Measurements from ENCODE around the gene CCDC43.
A peak's percentile ranks its signal among the peaks of the same experiment; 100 is the strongest.
"Not testable (repeated sequence)": the region's sequence is repeated elsewhere in the genome, so short reads cannot be mapped to it uniquely, and the experiment has no call there.

CCDC43 gene

DNA sequence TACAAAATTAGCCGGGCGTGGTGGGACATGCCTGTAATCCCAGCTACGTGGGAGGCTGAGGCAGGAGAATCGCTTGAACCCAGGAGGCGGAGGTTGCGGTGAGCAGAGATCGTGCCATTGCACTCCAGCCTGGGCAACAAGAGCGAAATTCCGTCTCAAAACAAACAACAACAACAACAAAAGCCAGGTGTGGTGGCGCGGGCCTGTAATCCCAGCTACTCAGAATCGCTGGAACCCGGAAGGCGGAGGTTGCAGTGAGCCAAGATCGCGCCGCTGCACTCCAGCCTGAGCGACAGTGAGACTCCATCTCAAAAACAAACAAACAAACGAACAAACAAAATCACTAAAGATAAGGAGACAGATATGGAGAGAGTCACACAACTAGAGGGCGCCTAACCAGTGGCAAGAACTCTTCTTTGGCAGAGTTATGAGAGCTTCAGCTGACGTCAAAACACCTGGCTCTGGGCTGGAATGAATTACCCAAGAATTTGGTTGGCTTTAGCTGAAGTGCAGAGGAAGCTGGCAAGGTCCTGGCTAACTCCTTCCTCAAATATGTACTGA lies 1.2 kb upstream of the CCDC43 start:
- H3K27ac Mint-ChIP-seq = peak overlapping the region; percentile 58
- H3K9me3 Mint-ChIP-seq; DNase-seq (ENCODE audit: low spot score); H3K36me3 Mint-ChIP-seq (ENCODE audit: low read depth); H3K27me3 Mint-ChIP-seq (ENCODE audit: low read depth): not testable (repeated sequence)
- peaks cover 24% of the 10 kb centered on the region for H3K4me1 Mint-ChIP-seq (ENCODE audit: low read depth)
- H3K4me3 Mint-ChIP-seq = peak overlapping the region; percentile 99

DNA sequence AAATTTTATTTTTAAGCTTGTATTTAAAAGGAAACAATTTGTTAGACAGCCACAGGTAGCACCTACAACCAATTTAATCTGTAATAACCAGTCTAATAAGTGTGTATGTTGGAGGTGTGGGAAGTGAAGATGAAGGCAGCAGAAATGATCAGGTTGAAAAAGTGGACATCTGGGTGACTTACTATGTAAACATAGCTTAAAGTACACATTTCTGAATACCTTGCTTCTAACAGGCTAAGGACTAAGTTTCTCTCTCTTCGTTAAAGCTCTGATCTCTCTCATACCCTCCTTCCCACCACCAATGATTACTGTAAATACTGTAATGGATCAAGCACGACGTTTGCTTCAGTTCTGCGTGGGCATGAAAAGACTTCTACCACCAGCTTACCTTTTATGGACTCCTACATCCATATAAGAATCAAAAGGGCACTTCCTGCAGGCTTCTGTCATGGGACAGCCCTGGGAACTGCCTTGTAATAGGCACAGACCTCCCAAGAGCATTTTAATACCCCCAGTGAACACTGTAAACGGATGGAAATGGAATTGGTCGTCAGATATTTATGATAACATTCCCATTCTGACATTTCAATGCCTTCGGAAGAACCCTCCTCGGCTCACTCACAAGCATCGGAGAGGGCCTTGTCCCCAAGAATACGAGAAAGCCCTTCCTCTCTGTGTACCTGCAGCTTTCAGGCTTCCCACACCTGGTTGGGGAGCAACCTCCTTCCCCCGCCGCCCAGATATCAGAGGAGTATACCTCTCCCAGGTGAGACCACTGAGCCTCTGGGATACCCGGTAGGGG lies 700 bp downstream of the CCDC43 start:
- Mint-ChIP-seq H3K27me3 (ENCODE audit: low read depth) (no peaks in the 10 kb centered on the region), H3K4me3 (peak overlapping the region; percentile 99), H3K9me3 (no peaks in the 10 kb centered on the region), H3K36me3 (ENCODE audit: low read depth) (peaks cover 11% of the 10 kb centered on the region), H3K27ac (peak overlapping the region; percentile 97), H3K4me1 (ENCODE audit: low read depth) (peaks cover 24% of the 10 kb centered on the region)
- no peak for DNase-seq (ENCODE audit: low spot score)

DNA sequence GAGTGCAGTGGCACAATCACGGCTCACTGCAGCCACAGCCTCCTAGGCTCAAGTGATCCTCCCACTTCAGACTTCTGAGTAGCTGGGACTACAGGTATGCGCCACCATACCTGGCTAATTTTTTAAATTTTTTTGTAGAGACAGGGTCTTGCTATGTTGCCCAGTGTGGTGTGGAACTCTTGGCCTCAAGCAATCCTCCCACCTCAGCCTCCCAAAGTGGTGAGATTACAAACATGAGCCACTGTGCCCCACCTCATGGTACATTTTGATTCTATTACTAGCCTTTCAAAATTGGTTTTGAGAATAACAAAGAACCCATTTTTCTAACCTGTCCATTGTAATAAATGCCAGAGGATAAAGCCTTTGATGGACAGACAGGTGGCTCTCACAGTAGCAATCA lies 1.4 kb downstream of the CCDC43 start:
- Mint-ChIP-seq H3K9me3 (no peaks in the 10 kb centered on the region), H3K27me3 (ENCODE audit: low read depth) (no peaks in the 10 kb centered on the region), H3K27ac (no peak overlapping the region), H3K4me3 (peak overlapping the region; percentile 99), H3K4me1 (ENCODE audit: low read depth) (peaks cover 26% of the 10 kb centered on the region), H3K36me3 (ENCODE audit: low read depth) (peaks cover 18% of the 10 kb centered on the region)
- no peak for DNase-seq (ENCODE audit: low spot score)

DNA sequence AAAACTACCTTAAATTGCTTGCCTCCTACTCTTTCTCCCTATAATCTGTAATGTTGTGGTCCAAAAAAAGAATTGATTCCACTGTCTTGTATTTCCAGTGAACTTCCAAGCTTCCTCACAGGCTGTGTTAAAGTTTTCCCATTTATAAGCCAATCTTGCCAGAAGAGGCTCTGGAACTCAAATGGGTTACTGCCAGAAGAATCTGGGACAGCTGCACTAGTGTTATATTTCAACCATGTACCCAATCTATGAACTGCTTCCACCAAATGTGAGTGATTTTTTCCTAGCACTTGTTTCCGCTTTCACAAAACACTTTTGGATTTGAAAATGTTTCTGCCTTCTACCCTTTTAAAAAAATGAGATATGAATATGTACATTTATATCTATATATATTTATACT lies 1.8 kb downstream of the CCDC43 start:
- H3K9me3 Mint-ChIP-seq = no peaks in the 10 kb centered on the region
- H3K27ac Mint-ChIP-seq = no peak overlapping the region
- peaks cover 26% of the 10 kb centered on the region for H3K4me1 Mint-ChIP-seq (ENCODE audit: low read depth)
- H3K36me3 Mint-ChIP-seq (ENCODE audit: low read depth) = peaks cover 20% of the 10 kb centered on the region
- H3K4me3 Mint-ChIP-seq = no peak overlapping the region
- no peaks in the 10 kb centered on the region for H3K27me3 Mint-ChIP-seq (ENCODE audit: low read depth)
- DNase-seq (ENCODE audit: low spot score) = no peak

DNA sequence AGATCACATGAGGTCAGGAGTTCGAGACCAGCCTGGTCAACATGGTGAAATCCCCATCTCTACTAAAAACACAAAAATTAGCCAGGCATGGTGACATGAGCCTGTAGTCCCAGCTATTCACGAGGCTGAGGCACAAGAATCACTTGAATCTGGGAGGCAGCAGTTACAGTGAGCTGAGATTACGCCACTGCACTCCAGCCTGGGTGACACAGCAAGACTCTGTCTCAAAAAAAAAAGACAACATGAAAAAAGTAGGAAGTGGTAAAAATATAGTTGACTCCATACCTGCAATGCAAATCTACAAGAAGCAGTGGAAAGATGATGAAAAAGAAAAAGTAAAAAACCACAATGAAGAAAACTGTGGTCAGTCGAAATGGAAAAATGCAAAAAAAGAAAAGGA lies 6.3 kb downstream of the CCDC43 start:
- H3K4me1 Mint-ChIP-seq (ENCODE audit: low read depth); H3K27me3 Mint-ChIP-seq (ENCODE audit: low read depth); DNase-seq (ENCODE audit: low spot score); H3K4me3 Mint-ChIP-seq; H3K9me3 Mint-ChIP-seq; H3K27ac Mint-ChIP-seq: not testable (repeated sequence)
- peaks cover 32% of the 10 kb centered on the region for H3K36me3 Mint-ChIP-seq (ENCODE audit: low read depth)

DNA sequence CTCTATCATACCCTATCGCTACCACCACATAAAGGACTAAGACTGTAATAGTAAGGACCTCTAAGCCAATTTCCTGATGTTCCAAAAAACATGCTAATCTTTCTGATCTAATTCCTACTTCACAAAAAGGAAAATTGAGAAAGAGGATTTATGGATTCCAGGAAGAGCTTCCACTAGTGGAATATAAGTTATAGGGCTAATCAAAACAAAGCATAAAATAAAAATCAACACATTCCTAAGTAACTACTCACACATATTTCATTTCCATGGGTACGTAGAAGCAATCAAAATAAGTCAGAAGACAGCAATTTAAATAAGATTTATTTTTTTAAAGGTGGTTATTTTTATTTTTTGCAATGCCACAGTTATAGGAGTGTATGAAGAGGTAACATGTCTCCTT lies 12.4 kb downstream of the CCDC43 start:
- DNase-seq (ENCODE audit: low spot score) = no peak
- Mint-ChIP-seq H3K4me3 (no peak overlapping the region), H3K9me3 (no peaks in the 10 kb centered on the region), H3K27me3 (ENCODE audit: low read depth) (no peaks in the 10 kb centered on the region), H3K27ac (no peak overlapping the region), H3K36me3 (ENCODE audit: low read depth) (peaks cover 21% of the 10 kb centered on the region), H3K4me1 (ENCODE audit: low read depth) (no peaks in the 10 kb centered on the region)

DNA sequence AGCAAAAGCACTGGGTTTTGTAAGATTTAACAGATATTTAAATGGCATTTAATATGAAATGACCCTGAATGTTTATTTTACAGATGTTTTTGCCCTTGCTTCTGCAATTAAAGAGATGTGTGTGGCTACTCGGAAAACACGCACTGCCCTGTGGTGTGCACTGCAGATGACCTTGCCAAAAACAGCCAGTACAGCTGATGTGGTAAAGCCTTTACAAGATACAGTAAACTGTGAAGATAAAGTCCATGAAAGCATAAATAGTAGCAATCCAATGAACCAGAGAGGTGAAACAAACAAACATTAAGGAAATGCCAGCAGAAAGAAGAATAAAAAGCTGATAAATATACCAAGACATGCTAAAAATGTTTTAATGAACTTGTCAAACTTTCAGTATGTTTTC lies 15.7 kb downstream of the CCDC43 start:
- no peak for DNase-seq (ENCODE audit: low spot score)
- Mint-ChIP-seq H3K4me3 (no peak overlapping the region), H3K27me3 (ENCODE audit: low read depth) (no peaks in the 10 kb centered on the region), H3K9me3 (no peaks in the 10 kb centered on the region), H3K27ac (no peak overlapping the region), H3K4me1 (ENCODE audit: low read depth) (no peaks in the 10 kb centered on the region), H3K36me3 (ENCODE audit: low read depth) (peaks cover 9% of the 10 kb centered on the region)

DNA sequence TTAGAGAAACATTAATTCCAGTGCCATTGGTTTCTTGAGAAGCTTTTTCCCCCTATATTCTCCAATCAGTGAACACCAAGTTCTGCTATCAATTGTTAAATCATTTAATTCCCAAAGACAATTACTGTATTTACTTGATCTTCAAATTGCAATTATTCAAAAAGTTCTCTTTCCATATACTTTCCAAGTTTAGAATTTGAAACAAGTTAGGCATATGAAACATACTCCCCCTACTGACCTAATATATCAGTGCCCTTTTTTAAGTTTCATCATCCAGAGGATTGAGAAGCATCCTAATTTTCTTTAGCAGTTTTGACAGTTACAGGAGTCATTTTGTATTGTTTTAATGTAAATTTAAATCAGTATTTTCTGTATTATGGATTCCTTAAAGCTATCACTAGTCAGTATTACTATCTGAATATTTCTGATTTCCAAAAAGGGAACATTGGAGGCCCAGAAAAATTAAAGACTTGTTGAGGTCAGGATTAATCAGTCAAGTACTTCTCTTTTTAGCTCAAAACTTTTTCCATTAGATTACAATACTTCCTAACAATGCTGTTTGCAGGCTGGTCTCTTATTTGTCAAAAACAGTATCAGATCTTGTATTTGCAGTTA lies 17.0 kb downstream of the CCDC43 start:
- H3K4me1 Mint-ChIP-seq (ENCODE audit: low read depth) = no peaks in the 10 kb centered on the region
- DNase-seq (ENCODE audit: low spot score) = no peak
- no peaks in the 10 kb centered on the region for H3K36me3 Mint-ChIP-seq (ENCODE audit: low read depth)
- no peaks in the 10 kb centered on the region for H3K9me3 Mint-ChIP-seq
- H3K27ac Mint-ChIP-seq = no peak overlapping the region
- H3K4me3 Mint-ChIP-seq = no peak overlapping the region
- peaks cover under 1% of the 10 kb centered on the region for H3K27me3 Mint-ChIP-seq (ENCODE audit: low read depth)

DNA sequence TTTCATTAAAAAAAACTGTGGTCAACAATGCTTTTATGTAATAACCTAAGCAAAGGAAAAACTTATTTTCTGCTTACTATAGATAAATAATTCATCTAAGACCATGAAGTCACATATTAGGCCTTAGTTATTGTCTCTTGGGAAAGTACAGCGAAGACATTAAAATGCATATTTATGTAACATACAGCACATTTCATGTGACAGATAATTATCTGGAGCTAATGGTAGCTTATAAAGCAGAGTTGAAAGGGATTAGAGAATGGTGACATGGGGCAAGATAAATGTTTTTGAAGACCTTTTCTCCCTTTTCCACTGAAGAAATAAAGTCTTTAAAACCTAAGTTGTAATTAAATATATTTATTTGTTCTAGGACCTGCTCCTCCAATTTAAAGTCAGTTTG lies 23.6 kb downstream of the CCDC43 start:
- Mint-ChIP-seq H3K4me1 (ENCODE audit: low read depth) (no peaks in the 10 kb centered on the region), H3K27ac (no peak overlapping the region), H3K36me3 (ENCODE audit: low read depth) (no peaks in the 10 kb centered on the region), H3K4me3 (no peak overlapping the region), H3K9me3 (no peaks in the 10 kb centered on the region), H3K27me3 (ENCODE audit: low read depth) (peaks cover 19% of the 10 kb centered on the region)
- no peak for DNase-seq (ENCODE audit: low spot score)

DNA sequence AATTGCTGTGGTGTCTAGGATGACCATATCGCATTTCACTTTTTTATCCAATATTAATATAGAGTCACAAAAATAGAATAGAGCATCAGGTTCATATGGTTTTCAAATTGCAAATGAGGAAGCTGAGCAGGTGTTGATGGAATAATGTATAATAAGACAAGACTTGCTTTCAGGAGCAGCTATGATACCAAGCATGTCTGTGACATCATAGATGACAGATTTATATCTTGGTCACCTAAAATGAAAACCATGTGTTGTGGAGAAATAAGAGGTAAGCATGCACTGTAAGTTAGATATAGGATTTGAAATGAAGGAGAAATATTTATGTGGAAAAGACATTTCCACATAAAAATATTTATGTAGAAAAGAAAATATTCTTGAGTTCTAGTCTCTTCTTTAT lies 24.7 kb downstream of the CCDC43 start:
- Mint-ChIP-seq H3K4me3 (no peak overlapping the region), H3K27me3 (ENCODE audit: low read depth) (peaks cover 19% of the 10 kb centered on the region), H3K27ac (no peak overlapping the region), H3K9me3 (no peaks in the 10 kb centered on the region), H3K36me3 (ENCODE audit: low read depth) (no peaks in the 10 kb centered on the region), H3K4me1 (ENCODE audit: low read depth) (no peaks in the 10 kb centered on the region)
- no peak for DNase-seq (ENCODE audit: low spot score)

DNA sequence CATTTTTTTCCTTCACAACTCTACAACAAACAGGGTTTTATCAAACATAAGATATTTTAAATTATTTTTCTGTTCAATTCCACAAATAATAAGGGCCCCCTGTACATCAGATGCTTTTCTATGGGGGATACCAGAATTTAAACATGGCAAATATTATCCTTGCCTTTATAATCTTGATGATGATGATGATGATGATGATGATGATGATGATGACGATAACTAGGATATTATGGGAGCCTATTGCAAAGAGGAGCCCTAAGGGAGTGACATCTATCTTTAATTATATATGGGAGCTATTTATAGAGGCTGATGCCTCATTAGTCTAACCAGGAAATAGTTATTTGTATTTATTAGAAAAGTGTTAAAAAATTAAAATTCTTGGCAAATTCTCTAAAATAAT lies 26.5 kb downstream of the CCDC43 start:
- H3K27me3 Mint-ChIP-seq (ENCODE audit: low read depth) = peaks cover 25% of the 10 kb centered on the region
- no peaks in the 10 kb centered on the region for H3K4me1 Mint-ChIP-seq (ENCODE audit: low read depth)

DNA sequence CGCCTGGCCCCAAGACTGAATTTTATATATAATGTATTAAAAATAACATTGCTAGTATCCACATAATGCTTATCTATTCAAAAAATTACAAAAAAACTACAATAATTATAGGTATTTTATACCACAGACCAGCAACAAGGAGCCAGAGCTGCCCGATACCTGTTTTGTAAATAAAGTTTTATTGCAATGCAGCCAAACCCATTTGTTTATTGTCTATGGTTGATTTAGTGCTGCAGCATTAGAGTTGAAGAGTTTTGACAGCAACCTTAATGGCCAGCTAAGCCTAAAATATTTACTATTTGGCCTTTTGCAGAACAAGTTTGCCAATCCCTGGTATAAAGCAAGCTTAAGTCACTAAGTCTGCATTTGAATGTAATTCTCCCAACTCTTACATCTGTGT lies 27.7 kb downstream of the CCDC43 start:
- H3K27ac Mint-ChIP-seq = no peak overlapping the region
- peaks cover 2% of the 10 kb centered on the region for H3K36me3 Mint-ChIP-seq (ENCODE audit: low read depth)
- peaks cover 3% of the 10 kb centered on the region for H3K4me1 Mint-ChIP-seq (ENCODE audit: low read depth)
- DNase-seq (ENCODE audit: low spot score) = no peak
- H3K4me3 Mint-ChIP-seq = no peak overlapping the region
- H3K9me3 Mint-ChIP-seq = no peaks in the 10 kb centered on the region
- H3K27me3 Mint-ChIP-seq (ENCODE audit: low read depth) = peaks cover 29% of the 10 kb centered on the region

More for the DNA sequence above, 26.5 kb downstream of the CCDC43 start:
- Mint-ChIP-seq H3K4me3 (no peak overlapping the region), H3K9me3 (no peaks in the 10 kb centered on the region), H3K27ac (no peak overlapping the region), H3K36me3 (ENCODE audit: low read depth) (no peaks in the 10 kb centered on the region)
- no peak for DNase-seq (ENCODE audit: low spot score)

DNA sequence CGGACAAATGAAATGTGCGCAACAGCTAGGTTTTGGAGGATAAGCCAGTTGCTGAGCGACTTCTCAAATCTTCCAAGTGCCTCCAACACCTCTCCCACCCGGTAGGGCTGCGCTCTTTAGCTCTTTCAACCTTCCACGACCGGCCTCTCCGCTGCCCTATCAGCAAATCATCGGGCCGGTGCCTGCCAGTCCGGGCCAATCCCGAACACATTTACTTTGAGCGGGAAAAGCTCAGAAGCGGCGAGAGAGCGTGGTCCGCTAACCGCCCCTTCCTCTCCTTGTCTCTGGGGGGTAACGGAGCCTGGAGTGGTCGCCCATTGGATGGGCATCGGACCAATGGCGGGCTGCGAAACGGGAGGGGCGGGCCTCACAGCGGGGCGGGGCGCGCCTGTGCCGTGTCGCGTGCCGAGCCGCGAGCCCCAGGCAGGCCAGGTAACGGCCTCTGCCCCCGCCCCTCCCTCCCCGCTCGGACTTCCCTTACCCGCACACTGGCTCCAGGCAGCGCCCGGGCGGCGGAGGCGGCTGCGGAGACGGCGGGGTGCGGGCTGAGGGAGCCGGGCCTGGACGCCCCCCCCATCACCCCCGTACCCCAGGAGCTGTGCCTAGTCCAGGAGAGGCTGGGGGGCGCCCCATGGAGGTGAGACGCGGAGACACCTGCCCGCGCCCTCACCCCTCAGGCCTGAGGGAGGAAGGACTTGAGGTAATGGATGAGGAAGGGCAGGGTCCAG lies 33.4 kb downstream of the CCDC43 start, which contains the start of gene MEIOC:
MEIOC (plus strand) TSS at position 486 of the 728 bp plus-strand sequence; CDS start at position 632, 146 bp downstream.
- Mint-ChIP-seq H3K27ac (no peak within 1 kb of the TSS), H3K4me1 (ENCODE audit: low read depth) (peaks cover 7% of the 10 kb centered on the region), H3K36me3 (ENCODE audit: low read depth) (peaks cover 2% of the 10 kb centered on the region), H3K4me3 (peak within 1 kb of the TSS; percentile 76), H3K9me3 (no peaks in the 10 kb centered on the region), H3K27me3 (ENCODE audit: low read depth) (peaks cover 35% of the 10 kb centered on the region)
- DNase-seq (ENCODE audit: low spot score) = peak; percentile 17

DNA sequence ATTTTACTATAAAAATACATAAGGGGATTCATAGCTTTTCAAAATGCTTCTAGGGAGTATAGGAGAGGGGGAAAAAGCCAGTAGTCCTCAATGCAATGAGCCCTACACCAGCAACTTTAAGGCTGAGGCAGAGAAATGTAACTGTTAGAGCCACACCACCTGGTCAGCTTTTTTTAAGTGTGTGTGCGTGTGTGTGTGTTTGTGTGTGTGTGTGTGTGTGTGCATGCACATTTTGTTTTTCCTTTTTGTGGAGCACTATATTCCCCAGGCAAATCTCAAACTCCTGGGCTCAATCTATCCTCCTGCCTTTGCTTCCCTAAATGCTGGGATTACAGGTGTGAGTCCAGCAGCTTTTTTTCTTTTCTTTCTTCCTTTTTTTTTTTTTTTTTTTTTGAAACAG lies 35.6 kb downstream of the CCDC43 start:
- no peak for DNase-seq (ENCODE audit: low spot score)
- Mint-ChIP-seq H3K4me3 (no peak overlapping the region), H3K4me1 (ENCODE audit: low read depth) (peaks cover 7% of the 10 kb centered on the region), H3K9me3 (no peaks in the 10 kb centered on the region), H3K36me3 (ENCODE audit: low read depth) (peaks cover 2% of the 10 kb centered on the region), H3K27ac (no peak overlapping the region), H3K27me3 (ENCODE audit: low read depth) (peaks cover 40% of the 10 kb centered on the region)

Data from T-helper 2 cell treated with Interferon-gamma antibody and Interleukin-4, amounts not matched to agents 5 μg/mL and 100 μg/mL, for 36 hours (primary cell).